ENCODE measurements around the gene PSMD3.

GRCh38 chr17:39972271-39972670 lies 8.3 kb upstream of the PSMD3 start:
- TF ChIP-seq CTCF (IDR thresholded peaks at IDR 0.05 in 8 of 11, conservative IDR thresholded peaks at IDR 0.05 in 3 of 11) (no peak), POLR2AphosphoS5 (IDR thresholded peaks at IDR 0.05) (no peak), POLR2A (IDR thresholded peaks at IDR 0.05) (no peak)
